ENCODE measurements around the gene TYK2.
A peak's percentile ranks its signal among the peaks of the same experiment; 100 is the strongest.
"Not testable (repeated sequence)": the region's sequence is repeated elsewhere in the genome, so short reads cannot be mapped to it uniquely, and the experiment has no call there.

The TYK2 gene
- total RNA-seq, result 266 to 341 (median 294) reads per million in 4 experiments

- peak; percentile 94 for DNase-seq
Measured at GRCh38 chr19:10380313-10381102, at the start of gene TYK2. TSS of gene TYK2 (minus strand) at chr19:10380572. CDS start at chr19:10378406, 2,166 bp downstream.

DNA sequence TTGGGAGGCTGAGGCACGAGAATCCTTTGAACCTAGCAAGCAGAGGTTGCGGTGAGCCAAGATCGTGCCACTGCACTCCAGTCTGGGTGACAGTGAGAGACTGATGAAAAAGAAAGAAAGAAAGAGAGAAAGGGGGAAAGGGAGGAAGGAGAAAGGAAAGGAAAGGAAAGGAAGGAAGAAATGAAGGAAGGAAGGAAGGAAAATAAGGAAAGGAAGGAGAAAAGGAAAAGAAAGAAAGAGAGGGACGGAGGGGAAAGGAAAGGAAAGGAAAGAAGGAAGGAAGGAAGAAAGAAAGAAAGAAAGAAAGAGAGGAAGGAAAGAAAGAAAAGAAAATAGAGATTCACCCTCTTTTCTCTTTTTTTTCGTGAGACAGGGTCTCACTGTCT lies 48.6 kb upstream of the TYK2 start:
- no peak for DNase-seq

DNA sequence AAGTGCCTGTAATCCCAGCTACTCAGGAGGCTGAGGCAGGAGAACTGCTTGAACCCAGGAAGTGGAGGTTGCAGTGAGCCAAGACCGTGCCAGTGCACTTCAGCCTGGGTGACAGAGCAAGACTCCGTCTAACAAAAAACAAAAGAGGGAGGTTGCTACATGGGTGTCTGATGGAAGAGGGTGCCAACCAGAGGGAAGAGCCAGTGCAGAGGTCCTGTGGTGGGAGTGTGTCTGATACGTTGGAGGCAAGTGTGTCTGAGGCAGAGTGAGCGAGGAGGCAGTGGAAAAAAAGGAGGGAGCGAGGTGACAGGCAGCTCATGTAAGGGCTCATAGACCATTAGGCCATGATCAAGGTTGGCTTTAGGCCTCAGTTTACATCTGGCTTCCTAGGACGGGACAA lies 46.8 kb upstream of the TYK2 start:
- no peak for DNase-seq

- peak; percentile 54 for DNase-seq
Measured at GRCh38 chr19:10424011-10424637, 43.8 kb upstream of the TYK2 start.

- DNase-seq, result no peak
Measured at GRCh38 chr19:10422846-10423245, 42.5 kb upstream of the TYK2 start.

GRCh38 chr19:10422046-10422461 lies 41.7 kb upstream of the TYK2 start:
- DNase-seq, result no peak

GRCh38 chr19:10421240-10422045 lies 41.1 kb upstream of the TYK2 start:
- no peak for DNase-seq

- no peak for DNase-seq
Measured at GRCh38 chr19:10420444-10421239, 40.3 kb upstream of the TYK2 start, which contains the start of gene PDE4A. TSS of gene PDE4A (plus strand) at chr19:10420538. CDS start at chr19:10420765, 227 bp downstream.

DNA sequence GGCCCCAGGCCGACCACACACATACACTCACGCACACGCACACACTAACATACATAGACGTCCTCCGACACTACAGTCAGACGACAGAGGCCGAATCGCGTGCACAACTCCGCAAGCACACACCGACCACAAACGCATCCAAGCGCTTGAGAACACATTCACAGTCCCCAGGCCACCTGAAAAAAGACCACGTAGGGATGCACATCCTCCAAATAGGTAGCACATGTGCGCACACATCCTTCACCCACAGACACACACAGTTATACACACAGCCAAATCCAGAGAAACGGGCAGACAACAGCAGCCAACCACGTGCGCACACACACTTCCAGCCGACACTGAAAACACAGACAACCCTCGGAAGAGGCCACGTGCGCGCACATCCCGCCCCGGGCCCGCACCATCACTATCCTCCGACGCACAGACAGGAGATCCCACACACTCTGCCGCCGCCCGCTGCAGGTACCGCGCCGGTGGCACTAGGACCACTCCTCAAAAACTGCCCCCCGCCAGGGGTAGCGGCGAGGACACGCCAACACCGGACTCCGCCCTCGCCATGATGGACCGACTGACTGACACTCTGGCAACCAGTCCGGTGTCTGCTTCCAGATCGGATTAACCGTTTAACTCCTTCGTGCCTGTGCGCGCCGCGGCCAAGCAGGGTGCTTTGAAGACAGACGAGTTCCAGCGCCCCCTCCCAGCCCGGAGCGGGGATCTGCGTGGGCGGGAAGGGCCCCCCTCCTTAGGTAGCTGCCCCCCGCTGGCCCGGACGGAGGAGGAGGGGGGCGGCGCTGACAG lies 39.5 kb upstream of the TYK2 start:
- DNase-seq, result no peak

- peak; percentile 27 for DNase-seq
Measured at GRCh38 chr19:10419200-10419645, 38.9 kb upstream of the TYK2 start.

- DNase-seq, result no peak
Measured at GRCh38 chr19:10418485-10419199, 38.3 kb upstream of the TYK2 start.

GRCh38 chr19:10418235-10418484 lies 37.8 kb upstream of the TYK2 start:
- DNase-seq, result no peak

DNA sequence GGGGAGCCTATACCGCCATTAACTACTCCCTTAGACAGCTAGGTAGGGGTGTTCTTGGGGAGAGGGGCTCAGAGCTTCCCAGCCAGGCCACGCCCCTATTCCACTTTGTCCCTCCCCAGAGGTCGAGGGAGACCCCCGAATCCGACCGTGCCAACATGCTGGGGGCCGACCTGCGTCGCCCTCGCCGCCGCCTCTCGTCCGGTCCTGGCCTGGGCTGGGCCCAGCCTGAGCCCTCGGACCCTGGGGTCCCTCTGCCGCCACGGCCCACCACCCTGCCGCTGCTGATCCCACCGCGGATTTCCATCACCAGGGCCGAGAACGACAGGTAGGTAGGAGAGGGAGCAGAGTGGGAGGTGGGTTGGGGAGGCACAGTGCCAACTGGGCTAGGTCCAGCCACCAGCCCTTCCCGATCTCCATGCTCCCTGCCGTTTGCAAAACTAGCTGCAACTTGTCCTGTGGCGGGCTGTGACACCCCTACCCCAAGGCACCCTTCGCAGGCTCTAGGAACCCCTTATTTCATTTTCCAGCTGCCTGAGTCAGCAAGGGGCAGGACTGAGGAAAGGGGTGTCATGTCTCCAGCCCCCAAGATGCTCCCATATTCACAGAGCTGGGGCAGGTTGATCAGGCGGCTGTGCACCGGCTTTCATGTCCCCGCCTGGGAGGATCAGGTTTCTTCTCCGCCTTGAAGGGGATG lies 37.3 kb upstream of the TYK2 start:
- no peak for DNase-seq

DNA sequence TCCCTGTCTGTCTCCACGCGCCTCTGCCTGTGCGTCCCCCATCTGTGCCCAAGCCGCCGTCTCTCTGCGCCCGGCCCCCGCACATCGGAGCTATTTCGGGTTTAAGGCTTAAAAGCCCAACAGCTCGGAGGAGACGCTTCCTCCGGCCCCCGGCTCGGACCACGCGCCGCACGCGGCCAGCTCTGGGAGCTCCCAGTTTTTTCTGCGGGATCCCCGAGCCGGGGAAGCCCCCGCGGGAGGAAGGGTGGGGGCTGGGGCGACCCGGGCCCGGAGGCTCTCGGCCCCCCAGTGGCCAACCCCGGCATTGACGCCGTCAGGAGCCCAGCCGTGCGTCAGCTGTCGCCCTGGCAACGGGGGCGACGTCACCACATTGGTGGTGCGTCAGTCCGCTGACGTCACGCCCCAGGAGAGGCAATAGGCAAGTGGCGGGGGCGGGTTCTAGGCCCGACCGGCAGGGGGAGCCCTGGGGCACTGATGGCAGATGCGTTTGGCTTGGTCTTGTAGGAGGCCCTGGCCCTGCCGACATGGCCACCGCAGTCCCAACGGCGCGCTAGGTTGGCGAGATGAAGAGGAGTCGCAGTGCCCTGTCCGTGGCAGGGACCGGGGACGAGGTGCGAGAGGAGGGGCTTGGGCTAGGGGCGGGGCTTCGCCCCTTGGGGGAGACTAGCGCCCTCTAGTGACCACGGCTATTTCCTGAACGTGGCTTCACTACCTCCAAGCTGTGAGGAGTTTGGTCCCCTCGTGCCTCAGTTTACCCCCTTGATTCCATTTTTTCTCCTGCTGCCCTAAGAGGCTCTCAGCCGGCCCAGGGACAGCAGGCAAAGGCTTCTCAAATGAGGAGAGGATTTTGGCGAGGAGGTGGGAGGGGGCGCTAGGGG lies 36.2 kb upstream of the TYK2 start:
- DNase-seq, result peak; percentile 98

GRCh38 chr19:10416083-10416379 lies 35.7 kb upstream of the TYK2 start:
- DNase-seq, result no peak

DNA sequence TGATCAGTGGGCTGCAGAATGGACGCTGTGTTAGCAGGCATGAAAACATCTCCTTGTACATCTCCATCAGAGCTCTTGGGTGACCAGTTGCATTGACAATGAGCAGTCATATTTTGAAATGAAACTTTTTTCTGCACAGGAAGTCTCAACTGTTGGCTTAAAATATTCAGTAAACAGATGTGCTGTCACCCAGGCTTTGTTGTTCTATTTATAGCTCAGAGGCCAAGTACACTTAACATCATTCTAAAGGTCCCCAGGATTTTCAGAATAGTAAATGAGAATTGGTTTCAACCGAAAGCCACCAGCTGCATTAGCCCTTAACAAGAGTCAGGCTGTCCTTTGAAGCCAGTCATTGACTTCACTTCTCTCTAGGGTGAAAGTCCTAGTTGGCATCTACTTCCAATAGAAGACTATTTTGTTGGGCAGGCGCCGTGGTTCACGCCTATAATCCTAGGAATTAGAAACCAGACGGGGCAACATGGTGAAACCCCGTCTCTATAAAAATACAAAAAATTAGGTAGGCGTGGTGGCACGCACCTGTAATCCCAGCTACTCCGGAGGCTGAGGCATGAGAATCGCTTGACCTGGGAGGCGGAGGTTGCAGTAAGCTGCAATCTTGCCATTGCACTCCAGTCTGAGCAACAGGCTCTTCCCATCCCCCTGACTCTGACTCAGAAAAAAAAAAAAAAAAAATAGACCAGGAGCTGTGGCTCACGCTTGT lies 32.0 kb upstream of the TYK2 start:
- no peak for DNase-seq

GRCh38 chr19:10411224-10411623 lies 30.9 kb upstream of the TYK2 start:
- not testable (repeated sequence) for DNase-seq

GRCh38 chr19:10408511-10409283 lies 28.3 kb upstream of the TYK2 start:
- DNase-seq, result no peak
